HepG2 (cell line): ENCODE data around the gene CYB5A. TPM values are rescaled to one million over a fixed set of nuclear protein-coding genes. Genes with fewer than 3 reads are reported as not detected.

Experiments
- CHD4 ChIP-seq: fragments of 200-600 bp; sonication (generic); IDR thresholded peaks from 2 replicates; pipeline ENCODE4 v1.7.0; 2017; ENCODE audit warnings: mild to moderate bottlenecking, low read length, borderline replicate concordance
- FOXK2 ChIP-seq: fragments of 450-650 bp; IDR thresholded peaks from 2 replicates; pipeline ENCODE4 v1.6.1; 2016
- HNF1B ChIP-seq: sonication (generic); formaldehyde crosslinking; IDR thresholded peaks from 2 replicates; pipeline ENCODE4 v1.5.1; 2020; ENCODE audit warnings: mild to moderate bottlenecking, moderate library complexity, missing genetic modification reagents
- MIXL1 ChIP-seq: IDR thresholded peaks from 2 replicates; pipeline ENCODE4 v1.6.1; 2016
- THRA ChIP-seq: sonication (generic); formaldehyde crosslinking; IDR thresholded peaks from 2 replicates; pipeline ENCODE4 v1.4.0; 2020; ENCODE audit warnings: missing genetic modification reagents, borderline replicate concordance
- ZBED4 ChIP-seq: sonication (generic); formaldehyde crosslinking; IDR thresholded peaks from 2 replicates; pipeline ENCODE4 v1.4.0; 2020; ENCODE audit warnings: missing genetic modification reagents, borderline replicate concordance
- ZNF260 ChIP-seq: sonication (generic); formaldehyde crosslinking; IDR thresholded peaks from 2 replicates; pipeline ENCODE4 v1.4.0; 2020; ENCODE audit warnings: missing genetic modification reagents, low read depth, mild to moderate bottlenecking, borderline replicate concordance
- ZNF331 ChIP-seq: sonication (generic); formaldehyde crosslinking; IDR thresholded peaks from 2 replicates; pipeline ENCODE4 v1.4.0; 2020; ENCODE audit warnings: missing genetic modification reagents
- ZNF407 ChIP-seq: sonication (generic); formaldehyde crosslinking; IDR thresholded peaks from one replicate; pipeline ENCODE4 v1.5.1; 2020; ENCODE audit warnings: mild to moderate bottlenecking, missing genetic modification reagents; ENCODE audit errors: not compliant biosample characterization
- ZNF670 ChIP-seq: sonication (generic); formaldehyde crosslinking; IDR thresholded peaks from 2 replicates; pipeline ENCODE4 v1.8.0; 2022; ENCODE audit warnings: mild to moderate bottlenecking, missing genetic modification reagents, borderline replicate concordance
- ZZZ3 ChIP-seq: sonication (generic); formaldehyde crosslinking; IDR thresholded peaks from 2 replicates; pipeline ENCODE4 v1.4.0; 2020; ENCODE audit warnings: missing genetic modification reagents, mild to moderate bottlenecking, borderline replicate concordance
- polyA plus RNA-seq, 8 experiments: library from polyadenylated mRNA; depleted of rRNA in 3 of 8; stranded (reverse) in 7 of 8; unstranded in 1 of 8; fragments of >200 nt; fragmentation: Illumina TruSeq in 4 of 8; extraction: Trizol in 4 of 8; gene quantifications; 2 replicates each; pipeline versions ENCODE4 v1.2.1 to v1.2.3, GENCODE V29; 2011 to 2016; ENCODE audit warnings: low read depth in 4 of 8, missing spikeins in 1 of 8, mixed read lengths in 1 of 8; ENCODE audit not compliant: insufficient read depth in 1 of 8
- total RNA-seq, 5 experiments: library from RNA; depleted of rRNA; stranded (reverse); fragments of >200 nt; fragmentation: Illumina TruSeq; extraction: Trizol; gene quantifications; 2 replicates each; pipeline ENCODE4 v1.2.3, GENCODE V29; 2016; ENCODE audit warnings: low read depth in 1 of 5

Gene CYB5A
- total and polyA plus RNA-seq, 2 of the 13 experiments (the other 11 are each of a cell fraction or from before 2014, with no cell fraction given): 215 to 356 TPM

GRCh38 chr18:74234326-74235171, 57.2 kb downstream of the CYB5A start (continued):
- peak; percentile 96 for TF ChIP-seq THRA (CRISPR knock-in tag)
- peak; percentile 27; the same call in 1 of the 2 replicates for TF ChIP-seq ZBED4 (CRISPR knock-in tag)
- TF ChIP-seq ZNF670 (CRISPR knock-in tag): no peak
- TF ChIP-seq HNF1B (CRISPR knock-in tag): peak; percentile 97
- no peak for TF ChIP-seq CHD4
- no peak for TF ChIP-seq ZNF260 (CRISPR knock-in tag)
- no peak for TF ChIP-seq ZZZ3 (CRISPR knock-in tag)
- peak; percentile 68 for TF ChIP-seq FOXK2
- peak; percentile 97 for TF ChIP-seq MIXL1 (CRISPR knock-in tag)
- peak; percentile 82; the same call in 1 of the 2 replicates for TF ChIP-seq ZNF331 (CRISPR knock-in tag)
- TF ChIP-seq ZNF407: no peak
